Suppressor macrophage treated with lipopolysaccharide for 1 hour (primary cell): ENCODE data around the gene EIF2S1.
"Not testable (repeated sequence)": the region's sequence is repeated elsewhere in the genome, so short reads cannot be mapped to it uniquely, and the experiment has no call there.

Experiments
- DNase-seq, 3 donors: peaks; one replicate each; pipeline ENCODE4 v3.0.0-alpha.2; 2020 to 2022

EIF2S1 gene

GRCh38 chr14:67359775-67360469, at the start of gene EIF2S1, which contains the start of gene ATP6V1D:
Gene EIF2S1 (plus strand): TSS chr14:67360328. CDS start chr14:67364768, 4,440 bp downstream.
Gene ATP6V1D (minus strand): TSS chr14:67359804. CDS start chr14:67359698, 106 bp downstream.
- DNase-seq = peak; percentile 99 to 100 (median 99)

DNA sequence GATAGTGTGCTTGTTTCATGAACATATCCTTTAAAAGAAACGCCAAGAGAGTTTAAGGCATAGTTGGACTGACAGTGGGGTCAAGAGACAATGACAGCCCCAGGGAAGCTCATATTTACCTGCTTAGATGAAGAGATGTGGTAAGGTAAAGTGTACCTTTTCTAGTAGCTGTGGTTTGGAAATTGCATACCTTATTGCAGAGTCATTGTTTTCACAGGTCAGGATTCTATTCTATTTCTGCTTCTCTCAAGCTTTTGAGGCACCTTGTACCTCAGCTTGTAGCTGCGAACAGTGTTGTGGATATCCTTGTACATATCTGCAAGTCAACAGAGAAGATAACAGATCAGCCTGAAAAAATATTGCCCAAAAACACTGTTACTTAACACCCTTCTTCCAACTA, 48.3 kb upstream of the EIF2S1 start:
- DNase-seq = peak in 1 of 3 donors; percentile 13

- peak in 1 of 3 donors; percentile 6 for DNase-seq
These were observed 47.0 kb upstream of the EIF2S1 start for GRCh38 chr14:67313153-67313552.

GRCh38 chr14:67317822-67318221, 42.3 kb upstream of the EIF2S1 start:
- DNase-seq = peak in 1 of 3 donors; percentile 5

DNA sequence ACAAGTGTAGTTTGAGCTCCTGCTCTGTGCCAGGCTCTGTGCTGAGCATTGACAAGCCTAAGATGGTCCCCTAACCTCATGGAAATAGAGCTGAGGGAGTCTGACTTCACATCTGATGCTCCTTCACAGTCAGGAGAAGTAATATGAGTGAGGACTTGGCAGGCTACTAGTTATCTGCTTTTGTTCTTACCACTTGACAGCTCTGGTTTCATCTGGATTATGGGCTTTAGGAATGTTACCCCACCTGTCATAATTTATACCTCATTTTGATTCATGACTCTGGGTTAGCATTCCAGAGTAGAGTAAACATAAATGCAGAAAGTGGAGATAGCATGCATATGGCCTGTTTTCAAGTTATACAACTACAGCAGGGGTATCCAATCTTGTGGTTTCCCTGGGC, 41.0 kb upstream of the EIF2S1 start:
- DNase-seq = peak in 1 of 3 donors; percentile 17

DNA sequence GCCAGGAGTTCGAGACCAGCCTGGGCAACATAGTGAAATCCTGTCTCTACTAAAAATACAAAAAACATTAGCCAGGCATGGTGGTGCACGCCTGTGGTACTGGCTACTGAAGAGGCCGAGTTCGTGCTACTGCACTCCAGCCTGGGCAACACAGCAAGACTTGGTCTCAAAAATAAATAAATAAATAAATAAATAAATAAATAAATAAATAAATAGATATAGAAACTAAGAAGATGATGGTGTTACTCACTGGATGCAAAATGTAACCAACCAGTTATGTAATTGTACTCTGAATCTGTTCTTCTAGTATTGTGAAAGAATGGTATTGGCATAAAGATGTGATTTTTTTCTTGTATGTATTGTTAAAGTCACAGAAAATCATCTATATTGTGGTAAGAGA, 30.5 kb upstream of the EIF2S1 start:
- DNase-seq = not testable (repeated sequence)

DNA sequence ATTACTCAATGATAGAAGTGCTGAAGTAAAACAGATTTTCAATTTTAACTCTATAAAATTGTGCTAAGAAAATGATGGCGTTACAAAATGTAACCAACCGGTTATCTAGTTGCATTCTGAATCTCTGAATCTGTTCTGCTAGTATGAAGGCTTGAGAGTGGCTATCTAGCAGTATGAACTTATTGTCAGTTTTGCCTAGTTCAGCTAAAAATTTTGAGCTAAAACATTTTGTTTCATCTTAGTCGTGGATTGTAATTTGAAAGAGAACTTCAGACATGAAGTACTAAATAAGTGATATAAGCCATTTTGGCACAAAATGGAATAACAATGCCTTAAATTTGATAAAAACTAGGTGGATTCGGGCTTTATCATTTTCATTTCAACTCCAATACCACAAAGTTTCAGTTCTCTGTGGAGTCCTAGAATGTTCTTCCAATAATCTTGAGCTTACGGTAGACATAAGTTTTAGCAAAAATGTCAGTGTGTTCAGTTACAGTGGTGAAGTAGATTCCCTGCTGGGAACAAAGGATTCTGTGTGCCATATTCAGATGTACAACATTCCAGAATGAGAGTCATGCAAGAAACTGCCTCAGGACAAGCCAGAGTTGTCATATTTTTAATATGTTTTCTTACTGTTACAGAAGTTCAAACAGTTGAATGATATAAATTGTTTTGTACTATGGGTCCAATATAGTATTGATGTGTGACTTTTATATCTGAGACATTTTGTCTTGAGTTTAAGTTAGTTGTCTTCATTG, 28.6 kb upstream of the EIF2S1 start:
- no peak for DNase-seq

- DNase-seq = no peak
These were observed 27.7 kb upstream of the EIF2S1 start for GRCh38 chr14:67332468-67332867.

- DNase-seq = peak in 2 of 3 donors; percentile 12 to 15
These were observed 24.3 kb upstream of the EIF2S1 start for GRCh38 chr14:67335781-67336180.

- not testable (repeated sequence) for DNase-seq
These were observed 18.9 kb upstream of the EIF2S1 start for GRCh38 chr14:67341231-67341630.

DNA sequence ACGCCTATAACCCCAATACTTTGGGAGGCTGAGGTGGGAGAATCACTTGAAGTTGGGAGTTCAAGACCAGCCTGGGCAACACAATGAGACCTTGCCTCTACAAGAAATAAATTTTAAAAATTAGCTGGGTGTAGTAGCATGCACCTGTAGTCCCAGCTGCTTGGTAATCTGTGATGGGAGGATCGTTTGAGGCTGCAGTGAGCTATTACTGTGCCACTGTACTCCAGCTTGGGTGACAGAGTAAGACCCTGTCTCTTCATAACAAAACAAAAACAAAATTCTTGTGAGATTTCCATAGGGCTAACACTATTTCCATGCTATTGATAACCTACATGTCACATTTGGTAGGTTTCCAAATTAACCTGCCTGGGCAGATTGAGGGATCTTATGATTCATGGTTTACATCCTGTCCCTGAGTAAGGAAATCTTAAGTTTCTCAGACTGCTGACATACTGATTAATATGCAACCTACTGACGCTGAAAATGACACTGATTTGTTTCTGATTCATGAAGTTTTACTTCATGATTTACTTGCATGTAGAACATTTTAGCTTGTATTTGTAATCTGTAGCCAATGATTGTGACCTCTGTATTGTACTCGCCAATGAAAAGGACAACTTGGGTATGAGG, 16.4 kb upstream of the EIF2S1 start:
- DNase-seq = peak in 1 of 3 donors; percentile 5

DNA sequence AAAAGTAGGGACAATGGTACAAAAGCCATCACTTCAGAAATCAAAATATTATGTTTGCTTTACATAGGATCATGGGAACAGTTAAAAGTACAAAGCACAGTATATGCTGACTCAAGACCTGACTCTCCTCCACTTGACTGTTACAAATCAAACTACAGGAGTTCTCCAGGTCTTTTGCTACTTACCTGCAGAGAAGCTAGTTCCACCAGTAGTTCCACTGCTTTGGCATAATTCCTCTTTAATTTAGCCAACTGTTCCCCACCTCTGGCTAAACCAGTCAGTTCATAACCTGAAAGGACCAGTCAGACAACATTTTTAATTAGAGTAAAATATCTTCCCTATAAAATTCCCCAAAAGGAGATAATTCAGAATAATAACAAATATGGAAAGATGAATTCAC, 14.5 kb upstream of the EIF2S1 start:
- DNase-seq = peak in 1 of 3 donors; percentile 15

- DNase-seq = peak in 1 of 3 donors; percentile 5
These were observed 8.1 kb upstream of the EIF2S1 start for GRCh38 chr14:67352055-67352454.

GRCh38 chr14:67357186-67357968, 2.8 kb upstream of the EIF2S1 start:
- peak in 2 of 3 donors; percentile 19 to 37 for DNase-seq

DNA sequence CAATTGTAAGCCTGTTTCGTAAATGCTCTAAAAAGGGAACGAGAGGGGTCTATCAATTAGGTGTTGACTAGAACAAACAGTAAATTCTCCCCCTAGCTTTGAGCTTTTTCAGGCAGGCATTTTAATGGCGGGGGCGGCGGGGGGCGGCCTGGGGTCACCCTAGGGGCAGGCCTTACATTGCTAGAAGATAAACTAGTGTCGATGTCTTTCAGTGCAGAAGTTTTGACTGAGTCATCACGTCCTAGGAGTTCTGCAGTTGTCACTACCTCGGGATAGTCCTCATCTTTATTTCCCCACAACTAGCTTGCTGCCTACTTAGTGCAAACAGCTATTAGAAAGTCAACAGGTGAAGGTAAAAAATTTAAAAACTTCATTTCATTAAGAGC, 2.2 kb upstream of the EIF2S1 start:
- peak; percentile 28 to 51 (median 41) for DNase-seq

GRCh38 chr14:67358924-67359774, 979 bp upstream of the EIF2S1 start:
- DNase-seq = peak in 2 of 3 donors; percentile 19 to 20

DNA sequence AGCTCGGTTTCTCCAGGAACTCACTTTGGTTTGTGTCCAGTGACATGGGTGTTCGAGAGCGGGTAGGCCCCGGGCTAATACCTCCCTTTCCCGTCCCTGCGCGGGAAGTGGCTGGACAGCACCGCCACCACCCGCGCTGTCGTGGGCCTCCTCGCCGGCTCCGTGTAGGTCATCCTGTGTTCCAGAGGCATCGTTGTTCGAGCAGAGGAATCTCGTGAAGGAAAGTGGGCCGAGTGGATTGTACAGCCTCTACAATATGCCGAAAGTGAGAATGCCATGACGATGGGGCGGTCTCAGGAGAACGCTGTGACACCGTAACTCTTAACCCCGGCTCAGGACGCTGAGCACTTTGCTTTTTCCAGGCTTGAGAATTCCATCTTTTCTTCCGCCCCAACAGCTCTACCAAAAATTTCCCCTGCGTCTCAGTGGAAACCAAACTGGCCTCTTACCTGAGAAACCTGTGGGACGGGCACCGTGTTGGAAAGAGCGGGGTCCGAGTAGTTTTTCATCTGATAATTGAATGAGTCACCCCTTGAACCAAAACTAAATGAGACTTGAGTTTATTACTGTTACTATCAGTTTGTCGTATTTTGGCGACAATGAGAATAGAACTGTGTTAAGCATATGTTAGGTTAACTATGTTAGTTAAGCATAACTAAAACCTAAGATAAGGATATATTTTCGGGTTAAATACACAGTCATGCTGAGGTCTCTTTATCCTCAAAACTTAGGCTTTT, 510 bp downstream of the EIF2S1 start:
- no peak for DNase-seq

- no peak for DNase-seq
These were observed 5.3 kb downstream of the EIF2S1 start for GRCh38 chr14:67365476-67365875.

DNA sequence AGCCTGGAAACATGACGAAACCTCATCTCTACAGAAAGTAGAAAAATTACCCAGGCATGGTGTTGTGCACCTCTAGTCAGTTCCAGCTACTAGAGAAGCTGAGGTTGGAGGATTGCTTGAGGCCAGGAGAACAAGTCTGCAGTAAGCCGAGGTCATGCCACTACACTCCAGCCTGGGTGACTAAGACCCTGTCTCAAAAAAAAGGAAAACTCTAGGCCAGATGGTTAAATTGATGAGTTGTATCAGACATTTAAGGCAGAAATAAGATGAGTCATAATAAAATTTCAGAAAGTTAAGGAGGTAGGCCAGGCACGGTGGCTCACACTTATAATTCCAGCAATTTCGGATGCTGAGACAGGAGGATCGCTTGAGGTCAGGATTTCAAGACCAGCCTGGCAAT, 10.7 kb downstream of the EIF2S1 start:
- DNase-seq = no peak

DNA sequence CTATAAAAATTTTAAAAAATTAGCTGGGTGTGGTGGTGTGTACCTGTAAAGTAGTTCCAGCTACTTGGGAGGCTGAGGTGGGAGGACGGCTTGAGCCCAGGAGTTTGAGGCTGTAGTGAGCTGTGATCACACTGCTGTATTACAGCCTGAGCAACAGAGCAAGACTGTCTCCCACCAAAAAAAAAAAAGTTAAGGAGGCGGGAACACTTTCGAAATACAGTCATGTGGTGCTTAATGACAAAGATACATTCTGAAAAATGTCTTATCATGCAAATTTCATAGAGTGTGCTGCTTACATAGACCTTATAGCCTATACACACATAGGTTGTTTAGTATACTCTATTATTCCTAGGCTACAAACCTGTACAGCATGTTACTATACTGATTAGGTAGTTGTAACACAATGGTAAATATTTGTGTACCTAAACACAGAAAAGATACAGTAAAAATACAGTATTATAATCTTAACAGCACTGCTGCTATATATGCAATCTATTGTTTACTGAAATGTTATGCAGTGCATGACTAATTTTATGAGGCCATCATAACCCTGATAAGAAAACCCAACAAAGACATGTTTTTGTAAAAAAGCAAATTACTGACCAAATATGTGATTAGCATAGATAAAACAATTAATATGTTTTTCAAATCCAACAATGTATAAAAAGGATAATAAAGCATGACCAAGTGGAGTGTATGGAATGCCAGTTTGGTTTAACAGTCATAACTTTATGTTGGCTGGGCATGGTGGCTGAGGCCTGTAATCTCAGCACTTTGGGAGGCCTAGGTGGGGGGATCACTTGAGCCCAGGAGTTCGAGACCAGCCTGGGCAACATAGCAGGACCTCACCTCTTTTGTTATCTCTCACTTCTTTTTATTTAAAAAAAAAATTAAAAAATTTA, 11.4 kb downstream of the EIF2S1 start:
- DNase-seq = peak; percentile 17 to 55 (median 52)
